ENCODE results near the gene DIAPH1.

DIAPH1 gene

GRCh38 chr5:141489841-141490240 is 129.0 kb downstream of the DIAPH1 start:
- FAIRE-seq (no peak), DNase-seq (ENCODE audit: extremely low spot score, insufficient read length, low read depth) (no peak)

- DNase-seq (ENCODE audit: extremely low spot score, insufficient read length, low read depth) (no peak), FAIRE-seq (no peak)
These were observed 129.9 kb downstream of the DIAPH1 start, which contains the start of gene PCDHGC5 for GRCh38 chr5:141488591-141489561. TSS of gene PCDHGC5 (plus strand) at chr5:141489081. CDS start at chr5:141489241, 160 bp downstream.

GRCh38 chr5:141487131-141487530 is 131.7 kb downstream of the DIAPH1 start:
- no peak for FAIRE-seq
- DNase-seq (ENCODE audit: extremely low spot score, insufficient read length, low read depth), result no peak

GRCh38 chr5:141486091-141486490 is 132.7 kb downstream of the DIAPH1 start:
- FAIRE-seq (no peak), DNase-seq (ENCODE audit: extremely low spot score, insufficient read length, low read depth) (no peak)

- DNase-seq (ENCODE audit: extremely low spot score, insufficient read length, low read depth) (no peak), FAIRE-seq (no peak)
These were observed 133.3 kb downstream of the DIAPH1 start for GRCh38 chr5:141485321-141486055.

GRCh38 chr5:141484641-141485311 is 134.0 kb downstream of the DIAPH1 start, which contains the start of gene PCDHGC4:
TSS of gene PCDHGC4 (plus strand) at chr5:141485030. CDS start at chr5:141485174, 144 bp downstream.
- no peak for DNase-seq (ENCODE audit: extremely low spot score, insufficient read length, low read depth)
- no peak for FAIRE-seq

GRCh38 chr5:141484310-141484640 is 134.5 kb downstream of the DIAPH1 start:
- DNase-seq (ENCODE audit: extremely low spot score, insufficient read length, low read depth) (no peak), FAIRE-seq (no peak)

- DNase-seq (ENCODE audit: extremely low spot score, insufficient read length, low read depth), result no peak
These were observed 134.9 kb downstream of the DIAPH1 start for GRCh38 chr5:141483902-141484301.

GRCh38 chr5:141479776-141480175 is 139.0 kb downstream of the DIAPH1 start:
- DNase-seq (ENCODE audit: extremely low spot score, insufficient read length, low read depth), result no peak
- FAIRE-seq, result no peak

More at GRCh38 chr5:141483902-141484301, 134.9 kb downstream of the DIAPH1 start:
- no peak for FAIRE-seq

GRCh38 chr5:141478321-141478945 is 140.4 kb downstream of the DIAPH1 start:
- no peak for DNase-seq (ENCODE audit: extremely low spot score, insufficient read length, low read depth)
- no peak for FAIRE-seq

- DNase-seq (ENCODE audit: extremely low spot score, insufficient read length, low read depth), result no peak
- no peak for FAIRE-seq
These were observed 141.0 kb downstream of the DIAPH1 start for GRCh38 chr5:141477815-141478214.

- no peak for FAIRE-seq
These were observed 141.7 kb downstream of the DIAPH1 start for GRCh38 chr5:141477044-141477575.

GRCh38 chr5:141476132-141476911 is 142.5 kb downstream of the DIAPH1 start:
- peak; percentile 48 for FAIRE-seq
- DNase-seq (ENCODE audit: extremely low spot score, insufficient read length, low read depth), result no peak

More at GRCh38 chr5:141477044-141477575, 141.7 kb downstream of the DIAPH1 start:
- no peak for DNase-seq (ENCODE audit: extremely low spot score, insufficient read length, low read depth)

- DNase-seq (ENCODE audit: extremely low spot score, insufficient read length, low read depth) (peak; percentile 67), FAIRE-seq (peak; percentile 82)
These were observed 143.1 kb downstream of the DIAPH1 start, which contains the start of gene PCDHGC3 for GRCh38 chr5:141475625-141476131. TSS of gene PCDHGC3 (plus strand) at chr5:141475966. CDS start at chr5:141476117, 151 bp downstream.

- FAIRE-seq, result no peak
- no peak for DNase-seq (ENCODE audit: extremely low spot score, insufficient read length, low read depth)
These were observed 153.4 kb downstream of the DIAPH1 start for GRCh38 chr5:141465351-141465750.
